Measurements from ENCODE around the gene HEXD. TPM values are rescaled to one million over a fixed set of nuclear protein-coding genes. Genes with fewer than 3 reads are reported as not detected.

Gene HEXD
- total RNA-seq, 1 donor from 2014 or later: 90.4 TPM

DNA sequence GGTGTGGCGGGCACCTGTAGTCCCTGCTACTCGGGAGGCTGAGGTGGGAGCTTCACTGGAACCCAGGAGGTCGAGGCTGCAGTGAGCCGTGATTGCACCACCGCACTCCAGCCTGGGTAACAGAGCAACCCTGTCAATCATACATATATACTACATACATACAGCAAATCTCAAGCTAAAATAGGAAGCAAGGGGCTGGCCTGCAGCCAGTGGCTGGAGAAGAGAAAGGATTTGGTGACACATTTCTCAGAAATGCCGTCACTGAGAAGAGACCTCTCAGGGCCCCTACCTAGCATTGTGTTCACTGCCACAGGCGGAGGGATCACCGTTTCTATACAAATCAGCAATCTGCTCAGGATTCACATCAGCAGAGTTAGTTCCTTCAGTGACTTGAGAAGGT lies 57.3 kb downstream of the HEXD start:
- no peak for DNase-seq (ENCODE audit: extremely low spot score in 2 of 2)
- Histone ChIP-seq H3K9me3 (no peaks in the 10 kb centered on the region), H3K4me3 (no peak overlapping the region), H3K36me3 (peaks cover 0 to 47% of the 10 kb centered on the region in 2 donors), H3K27me3 (no peaks in the 10 kb centered on the region), H3K27ac (no peak overlapping the region), H3K4me1 (no peaks in the 10 kb centered on the region)
- intact Hi-C loops (cut with DNase I): no loop called here
- TF ChIP-seq POLR2AphosphoS5 (IDR thresholded peaks at IDR 0.05; ENCODE audit: insufficient read depth in 1 of 2, low read depth in 1 of 2): no peak
- TF ChIP-seq, protein P1, sequence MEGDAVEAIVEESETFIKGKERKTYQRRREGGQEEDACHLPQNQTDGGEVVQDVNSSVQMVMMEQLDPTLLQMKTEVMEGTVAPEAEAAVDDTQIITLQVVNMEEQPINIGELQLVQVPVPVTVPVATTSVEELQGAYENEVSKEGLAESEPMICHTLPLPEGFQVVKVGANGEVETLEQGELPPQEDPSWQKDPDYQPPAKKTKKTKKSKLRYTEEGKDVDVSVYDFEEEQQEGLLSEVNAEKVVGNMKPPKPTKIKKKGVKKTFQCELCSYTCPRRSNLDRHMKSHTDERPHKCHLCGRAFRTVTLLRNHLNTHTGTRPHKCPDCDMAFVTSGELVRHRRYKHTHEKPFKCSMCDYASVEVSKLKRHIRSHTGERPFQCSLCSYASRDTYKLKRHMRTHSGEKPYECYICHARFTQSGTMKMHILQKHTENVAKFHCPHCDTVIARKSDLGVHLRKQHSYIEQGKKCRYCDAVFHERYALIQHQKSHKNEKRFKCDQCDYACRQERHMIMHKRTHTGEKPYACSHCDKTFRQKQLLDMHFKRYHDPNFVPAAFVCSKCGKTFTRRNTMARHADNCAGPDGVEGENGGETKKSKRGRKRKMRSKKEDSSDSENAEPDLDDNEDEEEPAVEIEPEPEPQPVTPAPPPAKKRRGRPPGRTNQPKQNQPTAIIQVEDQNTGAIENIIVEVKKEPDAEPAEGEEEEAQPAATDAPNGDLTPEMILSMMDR (IDR thresholded peaks at IDR 0.05): no peak
- no peak for TF ChIP-seq POLR2A (IDR thresholded peaks at IDR 0.05)

DNA sequence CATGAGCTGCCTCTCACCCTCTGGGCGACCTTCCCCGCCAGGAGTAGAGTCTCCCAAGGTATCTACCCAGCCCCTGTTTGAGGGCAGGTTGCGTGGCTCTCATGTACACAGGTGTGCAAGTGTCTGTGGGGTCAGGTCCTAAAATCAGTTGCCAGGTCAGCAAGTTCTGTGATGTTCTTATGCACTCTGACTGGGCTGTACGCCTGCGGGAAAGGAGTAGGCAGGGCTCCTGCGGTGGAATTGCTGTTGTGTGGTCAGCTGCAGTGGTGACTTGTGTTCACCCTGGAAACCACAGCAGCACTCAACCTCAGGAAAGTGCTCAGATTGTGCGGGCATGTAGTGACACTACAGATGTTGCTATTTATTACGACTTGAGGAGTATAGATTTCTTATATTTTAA lies 59.8 kb downstream of the HEXD start:
- no peak for DNase-seq (ENCODE audit: extremely low spot score in 2 of 2)
- TF ChIP-seq POLR2A (IDR thresholded peaks at IDR 0.05): no peak
- TF ChIP-seq, protein P1 (IDR thresholded peaks at IDR 0.05): no peak
- peaks cover 0 to 58% of the 10 kb centered on the region in 2 donors for H3K36me3 ChIP-seq

DNA sequence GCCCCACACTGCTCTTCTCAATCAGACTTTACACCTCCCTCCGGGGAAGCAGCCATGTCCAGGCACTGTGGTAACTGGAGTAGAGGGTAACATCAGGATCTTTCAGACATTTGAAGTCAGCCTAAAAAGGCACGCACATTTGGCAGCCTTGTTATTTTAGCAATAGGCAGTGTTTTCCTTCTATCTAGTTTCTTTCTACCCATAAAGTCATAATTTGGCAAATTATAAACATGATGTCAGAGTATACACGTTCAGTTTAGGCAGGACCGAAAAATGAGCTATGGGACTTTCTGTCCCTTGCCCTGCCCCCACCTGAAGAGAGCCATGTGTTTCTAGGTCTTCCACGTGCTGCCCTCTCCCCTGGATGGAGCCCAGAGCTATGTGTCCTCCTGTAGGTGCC lies 61.5 kb downstream of the HEXD start:
- no peak for DNase-seq (ENCODE audit: extremely low spot score in 2 of 2)
- H3K4me1 ChIP-seq: no peaks in the 10 kb centered on the region
- no peak for TF ChIP-seq POLR2AphosphoS5 (IDR thresholded peaks at IDR 0.05; ENCODE audit: insufficient read depth in 1 of 2, low read depth in 1 of 2)
- TF ChIP-seq, protein P1 (IDR thresholded peaks at IDR 0.05): no peak
- no peak for TF ChIP-seq POLR2A (IDR thresholded peaks at IDR 0.05)
- H3K27ac ChIP-seq: no peak overlapping the region
- no peak overlapping the region for H3K4me3 ChIP-seq
- H3K36me3 ChIP-seq: peaks cover 0 to 66% of the 10 kb centered on the region in 2 donors
- no peaks in the 10 kb centered on the region for H3K27me3 ChIP-seq
- intact Hi-C loops (cut with DNase I): no loop called here
- H3K9me3 ChIP-seq: no peaks in the 10 kb centered on the region

More for the DNA sequence above, 59.8 kb downstream of the HEXD start:
- intact Hi-C loops (cut with DNase I): no loop called here
- no peaks in the 10 kb centered on the region for H3K4me1 ChIP-seq
- no peak overlapping the region for H3K27ac ChIP-seq
- no peak overlapping the region for H3K4me3 ChIP-seq
- no peaks in the 10 kb centered on the region for H3K9me3 ChIP-seq
- H3K27me3 ChIP-seq: no peaks in the 10 kb centered on the region

DNA sequence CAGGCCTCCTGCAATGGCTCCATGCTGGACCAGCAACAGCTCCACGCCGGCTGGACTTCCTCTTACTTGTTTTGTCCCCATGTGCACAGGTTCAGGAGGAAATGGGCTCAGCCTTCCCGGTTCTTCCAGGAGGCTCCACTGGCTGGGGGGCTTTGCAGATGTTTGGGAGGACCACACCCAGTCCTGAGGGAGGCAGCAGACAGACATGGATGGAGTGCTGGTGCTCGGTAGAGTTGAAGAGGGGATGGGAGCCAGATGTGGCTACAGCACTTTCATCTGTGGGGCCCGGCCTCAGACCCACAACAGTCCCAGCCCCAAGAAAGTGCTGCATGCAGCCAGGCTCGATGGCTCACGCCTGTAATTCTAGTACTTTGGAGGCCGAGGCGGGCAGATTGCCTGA lies 62.2 kb downstream of the HEXD start:
- Histone ChIP-seq H3K36me3 (peaks cover 0 to 73% of the 10 kb centered on the region in 2 donors), H3K9me3 (no peaks in the 10 kb centered on the region), H3K27ac (no peak overlapping the region), H3K4me1 (no peaks in the 10 kb centered on the region), H3K4me3 (no peak overlapping the region), H3K27me3 (no peaks in the 10 kb centered on the region)
- no peak for DNase-seq (ENCODE audit: extremely low spot score in 2 of 2)
- intact Hi-C loops (cut with DNase I): no loop called here
- TF ChIP-seq POLR2AphosphoS5 (IDR thresholded peaks at IDR 0.05; ENCODE audit: insufficient read depth in 1 of 2, low read depth in 1 of 2): no peak
- TF ChIP-seq POLR2A (IDR thresholded peaks at IDR 0.05): no peak
- TF ChIP-seq, protein P1 (IDR thresholded peaks at IDR 0.05): no peak

DNA sequence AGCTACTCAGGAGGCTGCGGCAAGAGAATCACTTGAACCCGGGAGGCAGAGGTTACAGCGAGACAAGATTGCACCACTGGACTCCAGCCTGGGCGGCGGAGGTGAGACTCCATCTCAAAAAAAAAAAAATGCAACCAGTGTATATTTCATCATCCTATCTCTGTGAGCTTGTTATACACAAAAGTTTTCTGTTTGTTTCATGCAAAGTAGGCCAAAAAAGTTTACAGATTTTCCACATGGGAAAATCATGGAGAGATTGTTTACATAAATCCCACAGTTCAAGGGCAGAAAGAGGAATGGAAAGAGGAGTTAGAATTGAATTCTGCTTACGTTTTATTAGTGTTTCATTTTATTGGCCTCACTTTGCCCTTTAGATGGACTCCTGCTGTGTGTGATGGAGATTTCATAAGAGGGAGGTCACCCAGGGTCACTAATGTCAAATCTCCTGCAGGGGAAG lies 65.1 kb downstream of the HEXD start:
- H3K36me3 ChIP-seq: peaks cover 0 to 80% of the 10 kb centered on the region in 2 donors

More for the DNA sequence above, 65.1 kb downstream of the HEXD start:
- intact Hi-C loops (cut with DNase I): no loop called here
- no peak for DNase-seq (ENCODE audit: extremely low spot score in 2 of 2)
- Histone ChIP-seq H3K9me3 (no peaks in the 10 kb centered on the region), H3K27me3 (no peaks in the 10 kb centered on the region), H3K4me1 (no peaks in the 10 kb centered on the region), H3K4me3 (no peak overlapping the region), H3K27ac (no peak overlapping the region)
- TF ChIP-seq, protein P1 (IDR thresholded peaks at IDR 0.05): no peak
- TF ChIP-seq POLR2AphosphoS5 (IDR thresholded peaks at IDR 0.05; ENCODE audit: insufficient read depth in 1 of 2, low read depth in 1 of 2) (no peak), POLR2A (IDR thresholded peaks at IDR 0.05) (no peak)

Measured in vagina (tissue), 2 donors.